SK-N-SH (cell line): ENCODE data around the gene COL5A1. TPM values are rescaled to one million over a fixed set of nuclear protein-coding genes. Genes with fewer than 3 reads are reported as not detected.

Source experiments
- CTCF ChIA-PET: fragments of 300-600, 350-600 bp; formaldehyde crosslinking; extraction: SDS; loops from one replicate; lab custom pipeline; 2021; lab: Yijun Ruan, JAX
- POLR2A ChIA-PET: fragments of 350-600 bp; sonication (Branson Sonifier 250); formaldehyde crosslinking; extraction: SDS; loops from one replicate; lab custom pipeline; 2020; ENCODE audit warnings: antibody characterized with exemption, inconsistent platforms; lab: Yijun Ruan, JAX
- DNase-seq: peaks from one replicate; pipeline ENCODE4 v3.0.0; 2012
- H2AFZ ChIP-seq: fragments of 200-600 bp; sonication (generic); 2 replicates; pipeline ENCODE4 v1.8.1; 2016; ENCODE audit warnings: antibody characterized with exemption, mild to moderate bottlenecking, low read depth
- H3F3A ChIP-seq: fragments of 200-600 bp; sonication (generic); replicated peaks from 2 replicates; pipeline ENCODE3; 2016; ENCODE audit warnings: antibody characterized with exemption, mild to moderate bottlenecking; ENCODE audit not compliant: insufficient read depth
- H3K27ac ChIP-seq, 2 experiments: fragments of 200-500 bp in 1 of 2; fragments of 200-600 bp in 1 of 2; sonication (Bioruptor generic) in 1 of 2; sonication (generic), shearing (Covaris generic) in 1 of 2; 2 replicates each; pipeline versions ENCODE4 v1.5.1 to v1.6.1; 2014 to 2016; ENCODE audit warnings: low read depth in 2 of 2, inconsistent platforms in 1 of 2, low read length in 1 of 2, mild to moderate bottlenecking in 1 of 2, mixed read lengths in 1 of 2
- H3K27me3 ChIP-seq: fragments of 200-600 bp; sonication (generic), shearing (Covaris generic); 2 replicates; pipeline ENCODE4 v1.6.1; 2016; ENCODE audit warnings: mixed run types; ENCODE audit not compliant: insufficient read depth
- H3K36me3 ChIP-seq, 2 experiments: fragments of 200-500 bp in 1 of 2; fragments of 200-600 bp in 1 of 2; sonication (Bioruptor generic) in 1 of 2; sonication (generic) in 1 of 2; replicated peaks in 1 of 2; 2 replicates each; pipeline versions ENCODE3 to v1.5.1; 2014 to 2016; ENCODE audit warnings: low read length in 1 of 2, mild to moderate bottlenecking in 1 of 2; ENCODE audit not compliant: insufficient read depth in 2 of 2, control insufficient read depth in 1 of 2
- H3K4me1 ChIP-seq, 2 experiments: fragments of 200-500 bp in 1 of 2; fragments of 200-600 bp in 1 of 2; sonication (Bioruptor generic) in 1 of 2; sonication (generic), shearing (Covaris generic) in 1 of 2; 2 replicates each; pipeline versions ENCODE4 v1.5.1 to v1.6.1; 2014 to 2016; ENCODE audit warnings: low read depth in 1 of 2, low read length in 1 of 2, mixed run types in 1 of 2; ENCODE audit not compliant: insufficient read depth in 2 of 2, control insufficient read depth in 1 of 2
- H3K4me2 ChIP-seq: fragments of 200-600 bp; sonication (generic), shearing (Covaris generic); 2 replicates; pipeline ENCODE4 v1.6.1; 2017; ENCODE audit warnings: mixed run types
- H3K4me3 ChIP-seq, 2 experiments: fragments of 200-500 bp in 1 of 2; fragments of 200-600 bp in 1 of 2; sonication (Bioruptor generic) in 1 of 2; sonication (generic), shearing (Covaris generic) in 1 of 2; 2 replicates each; pipeline versions ENCODE4 v1.5.1 to v1.8.1; 2014 to 2016; ENCODE audit warnings: low read depth in 2 of 2, inconsistent platforms in 1 of 2, low read length in 1 of 2, mild to moderate bottlenecking in 1 of 2, mixed read lengths in 1 of 2, moderate library complexity in 1 of 2
- H3K79me2 ChIP-seq: fragments of 200-600 bp; sonication (generic); 2 replicates; pipeline ENCODE4 v1.8.1; 2017; ENCODE audit warnings: mild to moderate bottlenecking; ENCODE audit not compliant: insufficient read depth
- H3K9ac ChIP-seq: fragments of 200-600 bp; sonication (generic); 2 replicates; pipeline ENCODE4 v1.6.1; 2017; ENCODE audit warnings: mixed run types
- H3K9me2 ChIP-seq: fragments of 200-600 bp; sonication (generic); 2 replicates; pipeline ENCODE4 v1.6.1; 2017; ENCODE audit warnings: mixed run types
- H3K9me3 ChIP-seq: fragments of 200-600 bp; sonication (generic); 2 replicates; pipeline ENCODE4 v1.6.1; 2017; ENCODE audit warnings: mixed run types, mild to moderate bottlenecking, moderate library complexity
- H4K20me1 ChIP-seq: fragments of 200-600 bp; sonication (generic); 2 replicates; pipeline ENCODE4 v1.6.1; 2017; ENCODE audit warnings: mild to moderate bottlenecking, mixed run types; ENCODE audit not compliant: insufficient read depth
- CHD2 ChIP-seq: fragments of 150-350 bp; IDR thresholded peaks from 2 replicates; pipeline ENCODE4 v1.6.1; 2018; ENCODE audit warnings: low read length; ENCODE audit not compliant: partially characterized antibody
- ELF1 ChIP-seq: IDR thresholded peaks from 2 replicates; pipeline ENCODE4 v1.4.0; 2012
- EP300 ChIP-seq, 2 experiments: IDR thresholded peaks; 2 replicates each; pipeline versions ENCODE4 v1.4.0 to v1.6.1; 2012; ENCODE audit warnings: borderline replicate concordance in 1 of 2, low read depth in 1 of 2, low read length in 1 of 2
- FOXJ3 ChIP-seq: sonication (generic); formaldehyde crosslinking; IDR thresholded peaks from 2 replicates; pipeline ENCODE4 v1.5.1; 2020; ENCODE audit warnings: mild to moderate bottlenecking, missing genetic modification reagents
- FOXM1 ChIP-seq: IDR thresholded peaks from 2 replicates; pipeline ENCODE4 v1.4.0; 2012; ENCODE audit warnings: low read depth, mild to moderate bottlenecking
- GATA2 ChIP-seq: sonication (generic); formaldehyde crosslinking; IDR thresholded peaks from 2 replicates; pipeline ENCODE4 v1.5.0; 2020; ENCODE audit warnings: mild to moderate bottlenecking, missing genetic modification reagents
- NFIC ChIP-seq: IDR thresholded peaks from 2 replicates; pipeline ENCODE4 v1.4.0; 2012; ENCODE audit warnings: borderline replicate concordance
- SMC3 ChIP-seq: IDR thresholded peaks from 2 replicates; pipeline ENCODE4 v1.6.1; 2012; ENCODE audit warnings: low read depth, low read length, improper control_type of control experiment
- TAF1 ChIP-seq: IDR thresholded peaks from 2 replicates; pipeline ENCODE4 v1.6.1; 2012; ENCODE audit warnings: low read depth, mild to moderate bottlenecking, low read length, moderate library complexity, borderline replicate concordance
- TCF12 ChIP-seq: IDR thresholded peaks from 2 replicates; pipeline ENCODE4 v1.4.0; 2012
- WGBS: methylation state at CpG from one replicate; pipeline ENCODE4 v1.1.6; 2017; ENCODE audit warnings: low lambda C conversion rate; 5-methylcytosine and 5-hydroxymethylcytosine counted together
- polyA plus RNA-seq, 3 experiments: library from polyadenylated mRNA; depleted of rRNA; stranded (reverse); fragments of >200 nt; gene quantifications; 2 replicates each; pipeline ENCODE4 v1.2.3, GENCODE V29; 2012
- TF ChIP-seq, protein P1 (sequence below): IDR thresholded peaks from 2 replicates; pipeline ENCODE4 v1.4.0; 2012; ENCODE audit warnings: low read depth, borderline replicate concordance
- TF ChIP-seq, protein P2 (sequence below): fragments of 150-350 bp; IDR thresholded peaks from 2 replicates; pipeline ENCODE4 v1.6.1; 2016; ENCODE audit warnings: mild to moderate bottlenecking, low read depth, low read length
- TF ChIP-seq, protein P3 (sequence below): IDR thresholded peaks from 2 replicates; pipeline ENCODE4 v1.4.0; 2012; ENCODE audit warnings: low read depth, borderline replicate concordance
- TF ChIP-seq, protein P4 (sequence below): IDR thresholded peaks from 2 replicates; pipeline ENCODE4 v1.4.0; 2012; ENCODE audit warnings: low read depth
- TF ChIP-seq, protein P5 (sequence below): IDR thresholded peaks from 2 replicates; pipeline ENCODE4; 2012
- TF ChIP-seq, protein P6 (sequence below): IDR thresholded peaks from 2 replicates; pipeline ENCODE4 v1.6.1; 2012; ENCODE audit warnings: mild to moderate bottlenecking, low read depth, low read length, moderate library complexity

Gene COL5A1
- polyA plus RNA-seq, 1 of the 3 experiments (the other 2 are of a cell fraction) = 73.8 TPM

DNA sequence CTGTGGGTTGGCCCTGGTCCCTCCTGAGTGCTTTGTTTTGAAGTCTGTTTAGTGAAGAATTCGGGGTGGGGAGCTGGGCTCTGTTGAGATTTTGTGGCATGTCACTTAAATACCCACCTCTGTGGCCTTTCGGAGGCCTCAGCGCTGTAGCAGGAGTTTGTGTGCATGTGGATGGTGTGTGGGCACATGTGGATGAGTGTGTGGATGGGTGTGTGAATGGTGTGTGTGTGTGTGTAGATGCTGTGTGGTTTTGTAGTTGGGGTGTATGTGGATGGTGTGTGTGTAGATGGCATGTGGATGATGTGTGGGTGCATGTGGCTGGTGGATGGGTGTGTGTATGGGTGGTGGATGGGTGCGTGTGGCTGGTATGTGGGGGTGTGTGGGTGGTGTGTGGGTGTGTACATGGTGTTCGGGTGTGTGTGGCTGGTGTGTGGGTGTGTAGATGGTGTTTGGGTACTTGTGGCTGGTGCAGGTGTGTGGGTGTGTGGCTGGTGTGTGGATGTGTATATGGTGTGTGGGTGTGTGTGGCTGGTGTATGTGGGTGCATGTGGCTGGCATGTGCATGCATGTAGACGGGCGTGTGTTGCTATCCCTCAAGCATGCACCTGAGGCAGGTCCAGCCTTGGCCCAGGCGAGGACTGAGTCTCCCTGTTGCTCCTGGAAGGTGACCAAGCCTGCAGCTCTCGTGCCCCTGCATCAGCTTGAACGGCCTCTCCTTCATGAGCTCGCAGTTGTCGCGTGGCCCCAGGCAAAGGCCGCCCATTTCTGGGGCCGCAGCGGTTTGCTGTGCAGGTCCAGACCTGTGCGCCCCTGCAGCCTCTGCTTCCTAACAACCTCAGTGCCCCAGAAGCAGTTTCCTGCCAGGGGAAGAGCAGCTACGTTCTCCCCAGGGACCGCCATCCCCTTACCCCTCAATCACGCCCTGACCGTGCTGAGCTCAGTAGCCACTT lies 185.0 kb downstream of the COL5A1 start:
- Histone ChIP-seq H3K9me3 (no peaks in the 10 kb centered on the region), H3F3A (peaks cover 5% of the 10 kb centered on the region), H3K4me1 (no peaks in the 10 kb centered on the region), H3K9me2 (no peaks in the 10 kb centered on the region), H3K36me3 (peaks cover 26 to 52% of the 10 kb centered on the region in 2 experiments)
- POLR2A ChIA-PET = no interaction called here
- DNase-seq = no peak
- 91% methylated on average over 11 of the region's 21 CpGs for WGBS
- TF ChIP-seq, protein P1, sequence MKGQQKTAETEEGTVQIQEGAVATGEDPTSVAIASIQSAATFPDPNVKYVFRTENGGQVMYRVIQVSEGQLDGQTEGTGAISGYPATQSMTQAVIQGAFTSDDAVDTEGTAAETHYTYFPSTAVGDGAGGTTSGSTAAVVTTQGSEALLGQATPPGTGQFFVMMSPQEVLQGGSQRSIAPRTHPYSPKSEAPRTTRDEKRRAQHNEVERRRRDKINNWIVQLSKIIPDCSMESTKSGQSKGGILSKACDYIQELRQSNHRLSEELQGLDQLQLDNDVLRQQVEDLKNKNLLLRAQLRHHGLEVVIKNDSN = no peak
- TF ChIP-seq FOXJ3 (no peak), SMC3 (no peak), TAF1 (no peak), TCF12 (no peak), FOXM1 (no peak), GATA2 (no peak), CHD2 (no peak), EP300 (IDR thresholded peaks at IDR 0.05; ENCODE audit: borderline replicate concordance in 1 of 2, low read depth in 1 of 2, low read length in 1 of 2) (no peak), ELF1 (no peak)
- TF ChIP-seq, protein P2, sequence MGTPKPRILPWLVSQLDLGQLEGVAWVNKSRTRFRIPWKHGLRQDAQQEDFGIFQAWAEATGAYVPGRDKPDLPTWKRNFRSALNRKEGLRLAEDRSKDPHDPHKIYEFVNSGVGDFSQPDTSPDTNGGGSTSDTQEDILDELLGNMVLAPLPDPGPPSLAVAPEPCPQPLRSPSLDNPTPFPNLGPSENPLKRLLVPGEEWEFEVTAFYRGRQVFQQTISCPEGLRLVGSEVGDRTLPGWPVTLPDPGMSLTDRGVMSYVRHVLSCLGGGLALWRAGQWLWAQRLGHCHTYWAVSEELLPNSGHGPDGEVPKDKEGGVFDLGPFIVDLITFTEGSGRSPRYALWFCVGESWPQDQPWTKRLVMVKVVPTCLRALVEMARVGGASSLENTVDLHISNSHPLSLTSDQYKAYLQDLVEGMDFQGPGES = no peak
- TF ChIP-seq, protein P3, sequence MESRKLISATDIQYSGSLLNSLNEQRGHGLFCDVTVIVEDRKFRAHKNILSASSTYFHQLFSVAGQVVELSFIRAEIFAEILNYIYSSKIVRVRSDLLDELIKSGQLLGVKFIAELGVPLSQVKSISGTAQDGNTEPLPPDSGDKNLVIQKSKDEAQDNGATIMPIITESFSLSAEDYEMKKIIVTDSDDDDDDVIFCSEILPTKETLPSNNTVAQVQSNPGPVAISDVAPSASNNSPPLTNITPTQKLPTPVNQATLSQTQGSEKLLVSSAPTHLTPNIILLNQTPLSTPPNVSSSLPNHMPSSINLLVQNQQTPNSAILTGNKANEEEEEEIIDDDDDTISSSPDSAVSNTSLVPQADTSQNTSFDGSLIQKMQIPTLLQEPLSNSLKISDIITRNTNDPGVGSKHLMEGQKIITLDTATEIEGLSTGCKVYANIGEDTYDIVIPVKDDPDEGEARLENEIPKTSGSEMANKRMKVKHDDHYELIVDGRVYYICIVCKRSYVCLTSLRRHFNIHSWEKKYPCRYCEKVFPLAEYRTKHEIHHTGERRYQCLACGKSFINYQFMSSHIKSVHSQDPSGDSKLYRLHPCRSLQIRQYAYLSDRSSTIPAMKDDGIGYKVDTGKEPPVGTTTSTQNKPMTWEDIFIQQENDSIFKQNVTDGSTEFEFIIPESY = no peak
- TF ChIP-seq, protein P4, sequence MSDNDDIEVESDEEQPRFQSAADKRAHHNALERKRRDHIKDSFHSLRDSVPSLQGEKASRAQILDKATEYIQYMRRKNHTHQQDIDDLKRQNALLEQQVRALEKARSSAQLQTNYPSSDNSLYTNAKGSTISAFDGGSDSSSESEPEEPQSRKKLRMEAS = no peak
- TF ChIP-seq, all 33 proteins: peak for 0
- H3K4me2 ChIP-seq = no peak overlapping the region
- peaks cover 24% of the 10 kb centered on the region; the same call in 1 of the 2 replicates for H4K20me1 ChIP-seq
- H3K4me3 ChIP-seq = no peak overlapping the region
- CTCF ChIA-PET = no interaction called here
- H3K9ac ChIP-seq = no peak overlapping the region
- no peak overlapping the region for H2AFZ ChIP-seq
- H3K79me2 ChIP-seq = no peaks in the 10 kb centered on the region
- H3K27me3 ChIP-seq = no peaks in the 10 kb centered on the region
- H3K27ac ChIP-seq = no peak overlapping the region

DNA sequence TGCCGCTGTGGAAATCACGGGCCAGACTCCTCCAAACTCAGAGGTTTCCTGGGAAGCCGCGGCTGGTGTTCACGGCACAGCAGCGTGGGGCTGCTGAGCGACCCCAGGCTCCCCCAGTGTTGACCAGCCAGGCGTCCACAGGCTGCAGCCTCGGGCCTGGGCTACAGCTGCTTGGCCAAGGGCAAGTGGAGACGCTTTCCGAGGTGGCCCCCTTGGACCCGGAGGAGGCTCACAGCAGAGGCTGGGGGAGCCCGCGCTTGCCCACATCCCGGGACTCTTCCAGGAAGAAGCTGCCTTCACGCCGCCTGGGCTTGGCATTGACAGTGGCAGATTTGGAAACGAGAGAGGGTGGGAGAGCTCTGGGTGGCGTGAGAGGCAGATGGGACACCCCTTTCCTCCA lies 186.0 kb downstream of the COL5A1 start:
- no peak for DNase-seq
- Histone ChIP-seq H3K9ac (no peak overlapping the region), H3K36me3 (peaks cover 33 to 48% of the 10 kb centered on the region in 2 experiments), H3K4me3 (no peak overlapping the region), H3K4me2 (no peak overlapping the region), H3K27me3 (no peaks in the 10 kb centered on the region), H3K9me2 (no peaks in the 10 kb centered on the region), H3K9me3 (no peaks in the 10 kb centered on the region), H3K4me1 (no peaks in the 10 kb centered on the region), H3K27ac (no peak overlapping the region), H3K79me2 (no peaks in the 10 kb centered on the region), H3F3A (peaks cover 12% of the 10 kb centered on the region), H4K20me1 (peaks cover 24% of the 10 kb centered on the region; the same call in 1 of the 2 replicates), H2AFZ (no peak overlapping the region)
- ChIA-PET POLR2A (no interaction called here), CTCF (no interaction called here)
- 91% methylated on average over 10 of the region's 19 CpGs for WGBS
- no peak for TF ChIP-seq GATA2
- TF ChIP-seq, protein P5, sequence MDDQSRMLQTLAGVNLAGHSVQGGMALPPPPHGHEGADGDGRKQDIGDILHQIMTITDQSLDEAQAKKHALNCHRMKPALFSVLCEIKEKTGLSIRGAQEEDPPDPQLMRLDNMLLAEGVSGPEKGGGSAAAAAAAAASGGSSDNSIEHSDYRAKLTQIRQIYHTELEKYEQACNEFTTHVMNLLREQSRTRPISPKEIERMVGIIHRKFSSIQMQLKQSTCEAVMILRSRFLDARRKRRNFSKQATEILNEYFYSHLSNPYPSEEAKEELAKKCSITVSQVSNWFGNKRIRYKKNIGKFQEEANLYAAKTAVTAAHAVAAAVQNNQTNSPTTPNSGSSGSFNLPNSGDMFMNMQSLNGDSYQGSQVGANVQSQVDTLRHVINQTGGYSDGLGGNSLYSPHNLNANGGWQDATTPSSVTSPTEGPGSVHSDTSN = no peak
- TF ChIP-seq SMC3 = no peak
- TF ChIP-seq, protein P2 = no peak
- TF ChIP-seq NFIC = no peak
- TF ChIP-seq, protein P6, sequence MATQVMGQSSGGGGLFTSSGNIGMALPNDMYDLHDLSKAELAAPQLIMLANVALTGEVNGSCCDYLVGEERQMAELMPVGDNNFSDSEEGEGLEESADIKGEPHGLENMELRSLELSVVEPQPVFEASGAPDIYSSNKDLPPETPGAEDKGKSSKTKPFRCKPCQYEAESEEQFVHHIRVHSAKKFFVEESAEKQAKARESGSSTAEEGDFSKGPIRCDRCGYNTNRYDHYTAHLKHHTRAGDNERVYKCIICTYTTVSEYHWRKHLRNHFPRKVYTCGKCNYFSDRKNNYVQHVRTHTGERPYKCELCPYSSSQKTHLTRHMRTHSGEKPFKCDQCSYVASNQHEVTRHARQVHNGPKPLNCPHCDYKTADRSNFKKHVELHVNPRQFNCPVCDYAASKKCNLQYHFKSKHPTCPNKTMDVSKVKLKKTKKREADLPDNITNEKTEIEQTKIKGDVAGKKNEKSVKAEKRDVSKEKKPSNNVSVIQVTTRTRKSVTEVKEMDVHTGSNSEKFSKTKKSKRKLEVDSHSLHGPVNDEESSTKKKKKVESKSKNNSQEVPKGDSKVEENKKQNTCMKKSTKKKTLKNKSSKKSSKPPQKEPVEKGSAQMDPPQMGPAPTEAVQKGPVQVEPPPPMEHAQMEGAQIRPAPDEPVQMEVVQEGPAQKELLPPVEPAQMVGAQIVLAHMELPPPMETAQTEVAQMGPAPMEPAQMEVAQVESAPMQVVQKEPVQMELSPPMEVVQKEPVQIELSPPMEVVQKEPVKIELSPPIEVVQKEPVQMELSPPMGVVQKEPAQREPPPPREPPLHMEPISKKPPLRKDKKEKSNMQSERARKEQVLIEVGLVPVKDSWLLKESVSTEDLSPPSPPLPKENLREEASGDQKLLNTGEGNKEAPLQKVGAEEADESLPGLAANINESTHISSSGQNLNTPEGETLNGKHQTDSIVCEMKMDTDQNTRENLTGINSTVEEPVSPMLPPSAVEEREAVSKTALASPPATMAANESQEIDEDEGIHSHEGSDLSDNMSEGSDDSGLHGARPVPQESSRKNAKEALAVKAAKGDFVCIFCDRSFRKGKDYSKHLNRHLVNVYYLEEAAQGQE = no peak
- no peak for TF ChIP-seq TAF1
